ENCODE measurements around the gene DENND6B. TPM values are rescaled to one million over a fixed set of nuclear protein-coding genes. Genes with fewer than 3 reads are reported as not detected.

The DENND6B gene
- total RNA-seq, 6 donors from 2014 or later, result 9.5 to 24.1 (median 12.7) TPM

GRCh38 chr22:50303848-50304527 lies 22.8 kb downstream of the DENND6B start:
- peaks cover 79 to 91% (median 86%) of the 10 kb centered on the region in 4 donors for H3K4me1 ChIP-seq
- peak; percentile 67 to 84 for DNase-seq

GRCh38 chr22:50303515-50303847 lies 23.3 kb downstream of the DENND6B start:
- ATAC-seq (ENCODE audit: low FRiP score in 2 of 2) (no peak), DNase-seq (no peak)
- H3K27ac ChIP-seq, result peak overlapping the region; percentile 84 to 95 (median 94)
- peaks cover 0 to 3% (median 0%) of the 10 kb centered on the region in 4 donors for H3K36me3 ChIP-seq
- H3K27me3 ChIP-seq, result no peaks in the 10 kb centered on the region
- 43 to 56% methylated on average over 3 to 5 of the region's 7 CpGs for WGBS, 2 donors
- peaks cover 81 to 91% (median 86%) of the 10 kb centered on the region in 4 donors for H3K4me1 ChIP-seq
- peak overlapping the region in 1 of 4 donors; percentile 64 for H3K4me3 ChIP-seq
- H3K9me3 ChIP-seq, result no peaks in the 10 kb centered on the region
- TF ChIP-seq POLR2AphosphoS5 (IDR thresholded peaks at IDR 0.05) (no peak), EP300 (IDR thresholded peaks at IDR 0.05) (no peak), POLR2A (IDR thresholded peaks at IDR 0.05) (no peak), CTCF (IDR thresholded peaks at IDR 0.05) (no peak)

More at GRCh38 chr22:50303848-50304527, 22.8 kb downstream of the DENND6B start:
- H3K27ac ChIP-seq, result peak overlapping the region; percentile 84 to 95 (median 94)
- H3K4me3 ChIP-seq, result peak overlapping the region in 1 of 4 donors; percentile 64
- TF ChIP-seq EP300 (IDR thresholded peaks at IDR 0.05), result no peak
- peak in 1 of 4 donors; percentile 43 for TF ChIP-seq POLR2A (IDR thresholded peaks at IDR 0.05)
- peak in 2 of 6 experiments; percentile 10 to 15 for TF ChIP-seq CTCF (IDR thresholded peaks at IDR 0.05)
- 39 to 58% methylated on average over 2 to 5 of the region's 11 CpGs for WGBS, 2 donors
- H3K36me3 ChIP-seq, result peaks cover 0 to 3% (median 0%) of the 10 kb centered on the region in 4 donors
- peak; percentile 22 to 35 for ATAC-seq (ENCODE audit: low FRiP score in 2 of 2)
- no peaks in the 10 kb centered on the region for H3K27me3 ChIP-seq
- no peaks in the 10 kb centered on the region for H3K9me3 ChIP-seq

DNA sequence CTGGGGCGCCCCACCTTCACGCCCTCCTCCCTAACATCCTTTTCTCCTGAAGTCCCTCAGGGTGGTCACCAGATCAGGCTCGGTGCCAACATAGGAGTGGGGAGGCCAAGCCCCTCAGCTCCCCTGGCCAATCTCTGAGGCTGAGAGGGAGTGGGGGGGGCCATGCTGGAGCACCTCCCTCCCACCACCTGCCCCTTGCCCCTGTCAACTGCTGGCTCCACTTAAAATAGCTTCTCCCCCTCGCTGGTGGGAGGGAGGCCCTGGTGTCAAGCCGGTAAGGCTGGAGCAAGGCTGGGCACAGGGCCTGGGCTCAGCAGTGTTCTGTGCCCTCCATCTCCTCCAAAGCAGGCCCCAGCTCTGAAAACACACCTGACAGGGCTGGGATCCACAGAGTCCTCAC lies 24.2 kb downstream of the DENND6B start:
- H3K36me3 ChIP-seq, result peaks cover 0 to 3% (median 0%) of the 10 kb centered on the region in 4 donors
- 56 to 80% methylated on average over 2 to 5 of the region's 5 CpGs for WGBS, 2 donors
- ATAC-seq (ENCODE audit: low FRiP score in 2 of 2) (no peak), DNase-seq (no peak)
- no peaks in the 10 kb centered on the region for H3K9me3 ChIP-seq
- no peaks in the 10 kb centered on the region for H3K27me3 ChIP-seq
- peaks cover 82 to 92% (median 87%) of the 10 kb centered on the region in 4 donors for H3K4me1 ChIP-seq
- H3K4me3 ChIP-seq, result no peak overlapping the region
- H3K27ac ChIP-seq, result peak overlapping the region; percentile 84 to 95 (median 94)
- TF ChIP-seq EP300 (IDR thresholded peaks at IDR 0.05), result no peak
- no peak for TF ChIP-seq POLR2A (IDR thresholded peaks at IDR 0.05)
- no peak for TF ChIP-seq CTCF (IDR thresholded peaks at IDR 0.05)
- TF ChIP-seq POLR2AphosphoS5 (IDR thresholded peaks at IDR 0.05), result no peak

- peak overlapping the region; percentile 84 to 95 (median 94) for H3K27ac ChIP-seq
- ATAC-seq (ENCODE audit: low FRiP score in 2 of 2) (peak in 1 of 2 donors; percentile 35), DNase-seq (peak; percentile 70 to 78)
Measured at GRCh38 chr22:50302041-50302541, 24.7 kb downstream of the DENND6B start.

More at GRCh38 chr22:50302041-50302541, 24.7 kb downstream of the DENND6B start:
- TF ChIP-seq CTCF (IDR thresholded peaks at IDR 0.05) (no peak), POLR2AphosphoS5 (IDR thresholded peaks at IDR 0.05) (peak in 1 of 2 donors; percentile 9), EP300 (IDR thresholded peaks at IDR 0.05) (peak in 1 of 4 donors; percentile 32), POLR2A (IDR thresholded peaks at IDR 0.05) (peak in 1 of 4 donors; percentile 17)
- WGBS, 2 donors, result 25 to 53% methylated on average over 3 to 7 of the region's 9 CpGs
- H3K4me3 ChIP-seq, result peak overlapping the region in 1 of 4 donors; percentile 16
- H3K4me1 ChIP-seq, result peaks cover 85 to 97% (median 91%) of the 10 kb centered on the region in 4 donors
- no peaks in the 10 kb centered on the region for H3K9me3 ChIP-seq
- H3K36me3 ChIP-seq, result peaks cover 0 to 3% (median 0%) of the 10 kb centered on the region in 4 donors
- H3K27me3 ChIP-seq, result no peaks in the 10 kb centered on the region
